Hematopoietic multipotent progenitor cell (in vitro differentiated cells): ENCODE results near the gene RAB6C. TPM values are rescaled to one million over a fixed set of nuclear protein-coding genes. Genes with fewer than 3 reads are reported as not detected.
"Not testable (repeated sequence)": the region's sequence is repeated elsewhere in the genome, so short reads cannot be mapped to it uniquely, and the experiment has no call there.

ENCODE experiments used
- DNase-seq, 3 donors: peaks; one replicate each; pipeline ENCODE4 v3.0.0-alpha.2; 2011 to 2015; ENCODE audit warnings: low read depth in 2 of 3, low spot score in 2 of 3
- total RNA-seq: library from RNA; depleted of rRNA; stranded (reverse); fragments of >200 nt; gene quantifications from one replicate; pipeline ENCODE4 v1.2.3, GENCODE V29; 2012

Gene RAB6C
- total RNA-seq: under 0.01 TPM

DNA sequence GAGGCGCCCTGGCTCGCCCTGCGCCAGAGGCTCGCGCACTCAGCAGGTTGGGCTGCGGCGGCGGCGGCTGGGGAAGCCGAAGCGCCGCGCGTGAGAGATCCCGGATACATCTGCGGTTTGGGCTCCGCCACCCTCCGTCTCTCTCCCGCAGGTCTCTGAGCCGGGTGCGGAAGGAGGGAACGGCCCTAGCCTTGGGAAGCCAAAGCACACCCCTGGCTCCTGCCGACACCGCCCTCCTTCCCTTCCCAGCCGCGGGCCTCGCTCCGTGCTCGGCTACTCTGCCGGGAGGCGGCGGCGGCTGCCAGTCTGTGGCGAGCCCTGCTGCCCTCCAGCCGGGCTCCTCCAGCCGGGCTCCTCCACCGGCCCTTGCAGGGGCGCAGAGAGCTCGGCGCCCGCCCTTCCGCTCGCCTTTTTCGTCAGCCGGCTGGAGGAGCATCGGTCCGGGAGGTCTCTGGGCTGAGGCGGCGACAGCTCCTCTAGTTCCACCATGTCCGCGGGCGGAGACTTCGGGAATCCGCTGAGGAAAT is at the start of gene RAB6C:
RAB6C (plus strand) TSS at position 38 of the 527 bp plus-strand sequence; CDS start at position 488, 450 bp downstream.
- DNase-seq: peak in 2 of 3 donors; percentile 35 to 41

DNA sequence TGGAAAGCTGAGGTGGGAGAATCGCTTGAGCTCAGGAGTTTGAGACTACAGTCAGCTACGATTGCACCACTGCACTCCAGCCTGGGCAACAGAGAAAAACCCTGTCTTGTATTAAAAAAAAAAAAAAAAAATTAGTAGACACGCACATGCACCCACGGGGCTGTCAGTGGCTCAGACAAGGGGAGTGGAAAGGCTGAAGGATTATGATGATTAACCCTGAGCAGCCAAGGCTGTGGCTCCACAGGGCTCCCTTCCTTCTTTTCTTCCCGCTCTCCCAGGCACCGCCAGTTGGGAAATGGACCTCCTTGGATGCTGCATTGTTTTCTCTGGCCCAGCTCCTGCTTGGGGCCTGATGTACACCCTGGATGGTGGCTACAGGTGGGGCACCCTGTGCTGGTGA is 49.0 kb upstream of the RAB6C start:
- DNase-seq: no peak

DNA sequence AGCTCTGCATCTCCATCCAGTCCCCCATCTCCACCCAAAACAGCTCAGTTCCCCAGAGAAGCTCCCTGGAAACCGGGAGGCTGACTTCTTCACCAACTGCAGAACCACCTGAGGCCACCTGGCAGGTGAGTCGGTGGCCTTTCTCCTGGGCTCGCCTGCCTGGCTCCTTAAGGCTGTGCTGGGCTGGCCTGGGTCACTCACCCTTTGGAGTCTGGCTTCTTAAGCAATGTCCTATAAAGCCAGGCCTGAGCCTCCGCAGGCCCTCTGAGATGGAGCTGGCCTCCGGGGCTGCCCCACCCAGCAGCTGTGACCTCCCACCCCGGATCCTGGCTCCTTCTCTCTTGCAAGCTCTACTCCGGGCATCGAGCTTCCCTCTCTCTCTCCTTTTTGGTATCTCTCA is 46.1 kb upstream of the RAB6C start:
- not testable (repeated sequence) for DNase-seq

DNA sequence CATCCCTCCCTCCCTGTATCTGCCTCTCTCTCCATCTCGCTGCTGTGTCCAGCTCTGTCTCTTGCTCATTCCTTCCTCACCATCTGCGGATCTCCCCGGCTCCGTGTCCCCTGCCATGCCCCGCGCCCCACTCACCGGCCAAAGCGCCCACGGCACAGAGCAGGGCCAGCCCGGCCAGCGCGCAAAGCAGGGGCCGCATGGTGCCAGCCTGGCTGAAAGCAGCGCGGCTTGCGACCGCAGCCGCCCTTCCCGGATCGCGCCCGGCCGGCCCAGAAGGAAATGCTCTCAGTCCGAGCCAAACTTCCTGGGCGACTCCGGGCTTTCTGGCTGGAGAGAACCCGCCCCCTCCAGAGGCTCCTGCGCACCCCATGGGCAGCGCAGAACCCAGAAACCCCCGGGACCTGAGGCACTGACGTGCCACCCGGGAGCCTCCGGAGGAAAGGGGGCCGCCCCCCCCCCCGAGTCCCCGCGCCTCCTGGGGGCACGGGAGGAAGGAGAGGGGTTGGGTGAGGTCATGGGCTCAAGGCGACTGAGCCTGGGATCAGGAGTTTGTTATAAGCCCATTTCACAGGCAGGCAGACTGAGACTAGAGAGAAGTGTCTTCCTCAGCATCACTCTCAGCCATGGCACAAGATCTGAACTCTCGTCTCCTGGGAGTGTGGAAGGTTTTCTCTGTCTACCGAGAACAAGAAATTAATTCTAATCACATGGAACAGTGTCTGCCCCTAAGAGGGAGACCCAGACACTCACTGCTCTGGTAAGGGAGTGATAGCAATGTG is 45.2 kb upstream of the RAB6C start:
- no peak for DNase-seq

GRCh38 chr2:129935118-129935517 is 44.3 kb upstream of the RAB6C start:
- no peak for DNase-seq

GRCh38 chr2:129936334-129936934 is 43.0 kb upstream of the RAB6C start:
- peak in 1 of 3 donors; percentile 34 for DNase-seq

- DNase-seq: not testable (repeated sequence)
Observed at GRCh38 chr2:129938850-129939471, 40.5 kb upstream of the RAB6C start.

DNA sequence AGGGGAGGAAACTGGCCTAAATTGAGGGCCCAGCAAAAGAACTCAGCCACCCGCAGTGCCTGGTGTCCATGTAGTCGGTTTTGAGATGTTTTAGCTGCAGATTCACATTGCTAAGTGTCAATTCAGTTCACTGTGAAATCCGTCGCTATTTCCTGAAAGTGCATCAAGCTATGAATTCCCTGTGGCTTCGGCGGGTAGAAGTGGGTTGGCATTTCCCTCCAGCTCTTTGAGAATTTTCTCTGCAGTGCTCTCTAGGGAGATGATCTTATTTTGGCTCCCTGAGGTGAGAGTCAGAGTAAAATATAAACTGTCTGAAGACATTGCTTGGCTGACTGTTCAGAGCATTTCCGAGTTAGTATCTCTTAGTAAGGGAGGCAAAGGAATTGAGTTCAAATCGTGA is 36.0 kb upstream of the RAB6C start:
- not testable (repeated sequence) for DNase-seq

GRCh38 chr2:129945557-129945956 is 33.9 kb upstream of the RAB6C start:
- DNase-seq: no peak

- not testable (repeated sequence) for DNase-seq
Observed at GRCh38 chr2:129947712-129948111, 31.8 kb upstream of the RAB6C start.

DNA sequence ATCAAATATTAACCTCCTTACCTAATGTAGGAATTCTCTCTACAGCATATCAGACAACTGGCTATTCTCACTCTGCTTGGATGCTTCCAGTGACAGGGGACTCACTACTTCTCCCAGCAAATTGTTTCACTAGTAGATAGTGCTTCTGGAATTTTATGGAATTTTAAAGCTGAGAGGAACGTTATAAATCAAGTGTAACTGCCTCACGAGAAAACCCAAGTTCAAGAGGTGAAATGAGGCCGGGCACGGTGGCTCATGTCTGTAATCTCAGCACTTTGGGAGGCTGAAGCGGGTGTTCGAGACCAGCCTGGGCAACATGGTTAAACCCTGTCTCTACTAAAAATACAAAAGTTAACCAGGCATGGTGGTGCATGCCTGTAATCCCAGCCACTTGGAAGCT is 23.3 kb upstream of the RAB6C start:
- DNase-seq: not testable (repeated sequence)

DNA sequence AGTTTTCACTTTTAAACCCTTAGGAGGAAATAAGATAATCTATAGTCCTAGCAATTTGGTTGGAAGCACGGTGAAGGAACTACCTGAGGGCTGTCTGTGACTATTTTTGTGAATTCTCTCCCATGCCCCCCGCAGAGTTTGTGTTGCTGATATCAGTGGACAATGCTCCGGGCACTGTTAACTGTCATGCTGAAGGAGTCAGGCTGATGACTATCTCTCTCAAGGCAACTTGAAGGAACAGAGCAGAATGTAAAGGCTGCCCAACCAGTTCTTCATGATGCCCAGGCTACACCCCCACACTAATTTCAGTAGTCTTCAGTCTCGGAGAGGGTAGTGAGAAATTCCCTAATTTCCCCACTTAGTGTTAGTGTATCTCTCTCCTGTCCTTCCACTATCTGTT is 21.6 kb upstream of the RAB6C start:
- DNase-seq: no peak

DNA sequence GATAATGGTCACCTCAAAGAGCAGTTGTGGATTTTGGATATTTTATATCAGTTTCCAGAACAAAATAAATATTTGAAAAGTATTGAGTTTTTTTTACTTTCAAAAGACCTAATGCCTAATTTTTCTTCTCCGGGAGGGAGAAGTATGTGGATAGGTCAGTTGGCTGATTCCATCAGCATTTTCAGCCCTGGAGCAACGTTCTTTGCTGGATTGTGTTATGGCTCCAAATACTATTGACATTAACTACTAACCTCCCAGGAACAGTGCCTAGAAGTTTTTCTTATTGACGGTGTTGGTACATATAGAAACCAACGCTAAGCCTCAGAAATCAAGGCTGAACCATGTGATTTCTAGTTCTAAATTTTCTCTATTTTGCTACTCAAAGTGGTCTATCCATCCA is 20.7 kb upstream of the RAB6C start:
- not testable (repeated sequence) for DNase-seq

- not testable (repeated sequence) for DNase-seq
Observed at GRCh38 chr2:129968605-129969004, 10.9 kb upstream of the RAB6C start.

GRCh38 chr2:129975016-129975774 is 4.3 kb upstream of the RAB6C start:
- no peak for DNase-seq

DNA sequence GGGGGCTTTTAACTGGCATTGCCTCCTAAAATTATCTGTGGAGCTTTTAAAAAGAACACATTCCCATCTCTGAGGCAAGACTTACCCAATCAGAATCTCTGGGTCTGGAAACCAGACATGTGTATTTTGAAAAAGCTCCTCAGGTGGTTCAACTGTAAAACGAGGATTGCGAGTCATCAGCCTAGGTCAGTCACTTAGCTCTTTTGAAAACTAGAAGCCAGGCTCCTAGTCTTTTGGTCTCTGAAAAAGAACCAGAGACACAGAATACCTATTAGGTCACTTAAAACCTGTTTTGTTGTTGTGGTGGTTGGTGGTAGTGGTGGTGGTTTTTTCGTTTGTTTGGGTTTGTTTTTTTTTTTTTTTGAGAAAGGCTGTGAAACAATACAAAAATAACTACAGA is 2.5 kb upstream of the RAB6C start:
- not testable (repeated sequence) for DNase-seq

DNA sequence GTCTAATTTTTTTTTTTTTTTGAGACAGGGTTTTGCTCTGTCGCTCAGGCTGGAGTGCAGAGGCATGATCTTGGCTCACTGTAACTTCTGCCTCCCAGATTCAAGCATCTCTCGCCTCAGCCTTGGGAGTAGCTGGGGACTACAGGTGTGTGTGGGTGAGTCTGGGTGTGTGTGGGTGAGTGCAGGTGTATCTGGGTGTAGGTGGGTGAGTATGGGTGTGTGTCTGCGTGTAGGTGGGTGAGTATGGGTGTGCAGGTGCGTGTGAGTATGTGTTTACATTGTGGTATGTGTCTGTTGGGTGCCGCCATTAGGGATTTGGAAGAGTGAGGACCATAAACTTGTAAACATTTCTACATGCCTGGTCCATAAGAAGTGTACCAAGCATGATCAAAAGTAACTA is 1.5 kb upstream of the RAB6C start:
- DNase-seq: no peak

DNA sequence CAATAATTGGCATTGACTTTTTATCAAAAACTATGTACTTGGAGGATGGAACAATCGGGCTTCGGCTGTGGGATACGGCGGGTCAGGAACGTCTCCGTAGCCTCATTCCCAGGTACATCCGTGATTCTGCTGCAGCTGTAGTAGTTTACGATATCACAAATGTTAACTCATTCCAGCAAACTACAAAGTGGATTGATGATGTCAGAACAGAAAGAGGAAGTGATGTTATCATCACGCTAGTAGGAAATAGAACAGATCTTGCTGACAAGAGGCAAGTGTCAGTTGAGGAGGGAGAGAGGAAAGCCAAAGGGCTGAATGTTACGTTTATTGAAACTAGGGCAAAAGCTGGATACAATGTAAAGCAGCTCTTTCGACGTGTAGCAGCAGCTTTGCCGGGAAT is 780 bp downstream of the RAB6C start:
- peak in 2 of 3 donors; percentile 22 to 50 for DNase-seq

GRCh38 chr2:129981689-129982088 is 2.2 kb downstream of the RAB6C start:
- DNase-seq: not testable (repeated sequence)

DNA sequence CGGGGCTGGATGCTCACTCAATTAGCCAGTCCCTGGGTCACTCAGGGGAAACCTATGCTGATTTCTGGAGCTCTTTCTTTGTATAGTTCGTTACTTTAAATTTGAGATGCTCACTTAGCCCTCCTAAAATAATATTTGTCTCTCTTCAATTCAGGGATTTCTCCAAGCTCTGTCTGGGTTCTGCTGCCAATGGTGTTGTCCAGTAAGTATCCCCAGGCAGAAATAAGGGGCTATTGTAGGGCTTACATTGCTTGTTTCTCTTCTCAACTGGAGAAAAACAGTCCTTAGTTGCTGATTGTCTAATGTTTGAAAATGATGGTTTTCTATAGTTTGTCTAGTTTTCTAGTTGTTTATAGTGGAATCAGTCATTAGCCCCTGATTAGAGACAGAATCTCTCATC is 5.0 kb downstream of the RAB6C start:
- no peak for DNase-seq
